IMR-90 (cell line): ENCODE results near the gene FSD1. TPM values are rescaled to one million over a fixed set of nuclear protein-coding genes. Genes with fewer than 3 reads are reported as not detected.

Source experiments
- ATAC-seq: fragments of 200-7000 bp; cut with Tn5 transposase; 2 replicates; pipeline ENCODE4 v1.9.1; 2020; ENCODE audit warnings: low read depth, mild to moderate bottlenecking, moderate library complexity
- BruUV-seq: library from RNA; stranded (reverse); fragments of 400-500 nt; replicated peaks from 2 replicates; lab custom pipeline; 2021; lab: Mats Ljungman, UMichigan
- CTCF ChIA-PET: fragments of 300-600 bp; formaldehyde crosslinking; extraction: SDS; loops from one replicate; lab custom pipeline; 2021; ENCODE audit warnings: antibody characterized with exemption; lab: Yijun Ruan, JAX
- POLR2A ChIA-PET: fragments of 300-600 bp; sonication (Branson Sonifier 250); formaldehyde crosslinking; loops from one replicate; lab custom pipeline; 2022; ENCODE audit warnings: antibody characterized with exemption; ENCODE audit not compliant: unreplicated experiment; lab: Charles Lee
- DNase-seq: peaks from one replicate; pipeline ENCODE4 v3.0.0; 2013
- H2AFZ ChIP-seq: replicated peaks from 2 replicates; pipeline ENCODE3; 2013; ENCODE audit warnings: low read length, mild to moderate bottlenecking; ENCODE audit not compliant: poor library complexity
- H2AK5ac ChIP-seq: 2 replicates; pipeline ENCODE4 v1.6.1; 2013; ENCODE audit warnings: low read depth, low read length, inconsistent platforms
- H2AK9ac ChIP-seq: replicated peaks from 2 replicates; pipeline ENCODE3; 2013; ENCODE audit warnings: mild to moderate bottlenecking, low read depth, low read length, moderate library complexity; ENCODE audit not compliant: poor library complexity
- H2BK120ac ChIP-seq: 2 replicates; pipeline ENCODE4 v1.6.1; 2013; ENCODE audit warnings: low read depth, low read length, inconsistent platforms
- H2BK15ac ChIP-seq: 3 replicates; pipeline ENCODE4 v1.6.1; 2013; ENCODE audit warnings: low read depth, low read length, inconsistent platforms
- H2BK20ac ChIP-seq: 2 replicates; pipeline ENCODE4 v1.6.1; 2013; ENCODE audit warnings: low read depth, mild to moderate bottlenecking, inconsistent platforms, low read length, moderate library complexity
- H2BK5ac ChIP-seq: 2 replicates; pipeline ENCODE4 v1.6.1; 2013; ENCODE audit warnings: mild to moderate bottlenecking, low read depth, low read length, inconsistent platforms; ENCODE audit not compliant: poor library complexity, severe bottlenecking
- H3K14ac ChIP-seq: replicated peaks from 2 replicates; pipeline ENCODE4 v1.6.1; 2013; ENCODE audit warnings: low read depth, low read length, inconsistent platforms
- H3K18ac ChIP-seq: 2 replicates; pipeline ENCODE4 v1.6.1; 2013; ENCODE audit warnings: low read depth, low read length, control low read depth
- H3K23ac ChIP-seq: 2 replicates; pipeline ENCODE4 v1.6.1; 2013; ENCODE audit warnings: low read depth, low read length, inconsistent platforms
- H3K27ac ChIP-seq: 2 replicates; pipeline ENCODE4 v1.5.1; 2013; ENCODE audit warnings: mild to moderate bottlenecking, control low read depth, low read length; ENCODE audit not compliant: insufficient read depth
- H3K27me3 ChIP-seq: 2 replicates; pipeline ENCODE4 v1.6.1; 2013; ENCODE audit warnings: low read length; ENCODE audit not compliant: control insufficient read depth, insufficient read depth
- H3K36me3 ChIP-seq: 2 replicates; pipeline ENCODE4 v1.6.1; 2013; ENCODE audit warnings: low read length, mixed read lengths; ENCODE audit not compliant: control insufficient read depth, insufficient read depth
- H3K4ac ChIP-seq: 2 replicates; pipeline ENCODE4 v1.6.1; 2013; ENCODE audit warnings: low read depth, low read length, inconsistent platforms
- H3K4me1 ChIP-seq: 2 replicates; pipeline ENCODE4 v1.6.1; 2013; ENCODE audit warnings: low read length, mixed read lengths; ENCODE audit not compliant: control insufficient read depth, insufficient read depth
- H3K4me2 ChIP-seq: 2 replicates; pipeline ENCODE4 v1.6.1; 2013; ENCODE audit warnings: low read depth, mild to moderate bottlenecking, control low read depth, low read length, moderate library complexity
- H3K4me3 ChIP-seq: 2 replicates; pipeline ENCODE4 v1.5.1; 2013; ENCODE audit warnings: low read depth, mild to moderate bottlenecking, control low read depth, low read length, moderate library complexity; ENCODE audit not compliant: insufficient read depth
- H3K56ac ChIP-seq: 2 replicates; pipeline ENCODE4 v1.6.1; 2013; ENCODE audit warnings: low read length, inconsistent platforms; ENCODE audit not compliant: insufficient read depth; ENCODE audit errors: extremely low read depth
- H3K79me1 ChIP-seq, 2 experiments: 2 replicates each; pipeline ENCODE4 v1.6.1; 2013; ENCODE audit warnings: low read length in 2 of 2, inconsistent platforms in 1 of 2, low read depth in 1 of 2
- H3K9ac ChIP-seq: 2 replicates; pipeline ENCODE4 v1.6.1; 2013; ENCODE audit warnings: low read depth, low read length, control low read depth
- H3K9me1 ChIP-seq: 2 replicates; pipeline ENCODE4 v1.6.1; 2013; ENCODE audit warnings: low read length, inconsistent platforms; ENCODE audit not compliant: insufficient read depth
- H3K9me3 ChIP-seq: 2 replicates; pipeline ENCODE4 v1.6.1; 2013; ENCODE audit warnings: low read length; ENCODE audit not compliant: control insufficient read depth, insufficient read depth
- H4K20me1 ChIP-seq: 2 replicates; pipeline ENCODE4 v1.6.1; 2013; ENCODE audit warnings: low read length, inconsistent platforms; ENCODE audit not compliant: insufficient read depth
- H4K5ac ChIP-seq: 2 replicates; pipeline ENCODE4 v1.6.1; 2013; ENCODE audit warnings: mild to moderate bottlenecking, low read depth, low read length, control low read depth
- H4K8ac ChIP-seq, 2 experiments: 2 replicates each; pipeline ENCODE4 v1.6.1; 2013; ENCODE audit warnings: low read depth in 2 of 2, low read length in 2 of 2, control low read depth in 1 of 2, inconsistent platforms in 1 of 2
- H4K91ac ChIP-seq: 2 replicates; pipeline ENCODE4 v1.6.1; 2013; ENCODE audit warnings: low read depth, low read length, inconsistent platforms; ENCODE audit not compliant: insufficient read depth
- BHLHE40 ChIP-seq: fragments of 150-350 bp; IDR thresholded peaks from 2 replicates; pipeline ENCODE4 v1.6.1; 2016; ENCODE audit warnings: mild to moderate bottlenecking, low read depth, low read length
- CEBPB ChIP-seq: IDR thresholded peaks from 2 replicates; pipeline ENCODE4 v1.6.1; 2012; ENCODE audit warnings: low read depth, low read length, improper control_type of control experiment
- CHD1 ChIP-seq: IDR thresholded peaks from 2 replicates; pipeline ENCODE4 v1.6.1; 2012; ENCODE audit warnings: low read depth, low read length, improper control_type of control experiment
- FOS ChIP-seq: fragments of 150-350 bp; IDR thresholded peaks from 2 replicates; pipeline ENCODE4 v1.6.1; 2016; ENCODE audit warnings: low read depth, low read length
- MAFK ChIP-seq: IDR thresholded peaks from 2 replicates; pipeline ENCODE4 v1.6.1; 2012; ENCODE audit warnings: low read depth, low read length, improper control_type of control experiment
- MAZ ChIP-seq: IDR thresholded peaks from 2 replicates; pipeline ENCODE4 v1.6.1; 2012; ENCODE audit warnings: low read depth, mild to moderate bottlenecking, low read length, improper control_type of control experiment, moderate library complexity, borderline replicate concordance
- MXI1 ChIP-seq: IDR thresholded peaks from 2 replicates; pipeline ENCODE4 v1.6.1; 2012; ENCODE audit warnings: low read depth, mild to moderate bottlenecking, low read length, moderate library complexity, borderline replicate concordance
- NFE2L2 ChIP-seq: fragments of 150-350 bp; IDR thresholded peaks from 2 replicates; pipeline ENCODE4 v1.6.1; 2016; ENCODE audit warnings: low read depth, mild to moderate bottlenecking, low read length
- POLR2A ChIP-seq: IDR thresholded peaks from 2 replicates; pipeline ENCODE4 v1.6.1; 2012; ENCODE audit warnings: mild to moderate bottlenecking, low read depth, low read length
- RAD21 ChIP-seq: IDR thresholded peaks from 2 replicates; pipeline ENCODE4 v1.6.1; 2012; ENCODE audit warnings: low read length, improper control_type of control experiment
- RCOR1 ChIP-seq: IDR thresholded peaks from 2 replicates; pipeline ENCODE4 v1.6.1; 2012; ENCODE audit warnings: mild to moderate bottlenecking, low read length, improper control_type of control experiment; ENCODE audit not compliant: insufficient replicate concordance
- RFX5 ChIP-seq: IDR thresholded peaks from 2 replicates; pipeline ENCODE4 v1.8.0; 2012; ENCODE audit warnings: low read depth, mild to moderate bottlenecking, low read length, moderate library complexity
- SMC3 ChIP-seq: fragments of 150-350 bp; IDR thresholded peaks from 2 replicates; pipeline ENCODE4 v1.6.1; 2016; ENCODE audit warnings: low read depth, mild to moderate bottlenecking, antibody characterized with exemption, low read length, moderate library complexity
- WGBS, 2 experiments: methylation state at CpG; one replicate each; pipeline versions ENCODE4 v1.1.5 to v1.1.7; 2013; ENCODE audit warnings: missing lambda C conversion rate in 2 of 2; ENCODE audit not compliant: insufficient read length in 1 of 2; ENCODE audit errors: extremely low coverage in 2 of 2; 5-methylcytosine and 5-hydroxymethylcytosine counted together
- dilution Hi-C: fragments of 300-500 bp; cut with HindIII; formaldehyde crosslinking; loops from one replicate; pipeline ENCODE4 v1.14.3; 2018; ENCODE audit warnings: low sequenced_read_pairs; ENCODE audit not compliant: unreplicated experiment
- in situ Hi-C: fragments of 300-500 bp; cut with MboI; formaldehyde crosslinking; loops from 3 replicates; pipeline ENCODE4 v1.14.3; 2019; ENCODE audit warnings: low sequenced_read_pairs, inconsistent platforms, mixed read lengths
- intact Hi-C: fragments of 100-400 bp; cut with micrococcal nuclease; formaldehyde crosslinking; loops from 2 replicates; pipeline ENCODE4 v1.10.0; 2022
- polyA plus RNA-seq, 3 experiments: library from polyadenylated mRNA; depleted of rRNA; stranded (reverse); fragments of >200 nt; gene quantifications; 2 replicates each; pipeline ENCODE4 v1.2.3, GENCODE V29; 2012; ENCODE audit warnings: low replicate concordance in 1 of 3
- total RNA-seq: library from RNA; depleted of rRNA; stranded (reverse); fragments of >200 nt; gene quantifications from 2 replicates; pipeline ENCODE4 v1.2.3, GENCODE V29; 2012
- TF ChIP-seq, protein P1 (sequence below): conservative IDR thresholded peaks from 2 replicates; pipeline ENCODE4 v1.5.1; 2012; ENCODE audit warnings: mild to moderate bottlenecking, low read depth, low read length, improper control_type of control experiment
- TF ChIP-seq, protein P2 (sequence below): fragments of 150-350 bp; IDR thresholded peaks from 2 replicates; pipeline ENCODE4 v1.6.1; 2017; ENCODE audit warnings: mild to moderate bottlenecking, antibody characterized with exemption, low read length, low read depth
- TF ChIP-seq, protein P3 (sequence below): fragments of 150-350 bp; IDR thresholded peaks from 2 replicates; pipeline ENCODE4 v1.6.1; 2016; ENCODE audit warnings: low read depth, mild to moderate bottlenecking, low read length, moderate library complexity, borderline replicate concordance

FSD1 gene
- total and polyA plus RNA-seq, 2 of the 4 experiments (the other 2 are of a cell fraction) = 17.4 to 24.4 TPM

DNA sequence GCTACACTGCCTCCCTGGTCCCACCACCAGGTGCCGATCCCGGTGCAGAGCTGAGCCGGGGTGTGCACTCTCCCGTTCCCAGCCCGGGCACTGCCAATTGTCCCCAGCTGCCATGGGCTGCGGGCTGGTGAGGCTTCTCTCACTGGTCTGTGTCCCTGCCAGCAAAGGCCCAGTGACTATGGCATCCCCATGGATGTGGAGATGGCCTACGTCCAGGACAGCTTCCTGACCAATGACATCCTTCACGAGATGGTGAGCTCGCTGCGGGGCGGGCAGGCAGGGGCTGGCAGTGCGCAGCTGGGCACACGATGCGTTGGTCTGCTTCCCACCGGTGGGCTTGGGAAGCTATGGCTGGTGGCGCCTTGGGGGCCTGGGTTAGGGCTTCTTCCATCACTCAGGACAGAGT lies 53.5 kb downstream of the FSD1 start:
- H2AK9ac ChIP-seq = no peak overlapping the region
- no peak overlapping the region for H2BK5ac ChIP-seq
- no TSS peak for BruUV-seq
- no peak for DNase-seq
- peaks cover 38% of the 10 kb centered on the region for H3K36me3 ChIP-seq
- no peak overlapping the region for H3K4me2 ChIP-seq
- H2BK20ac ChIP-seq = no peak overlapping the region
- H3K27ac ChIP-seq = no peak overlapping the region
- H3K79me1 ChIP-seq = peaks cover 0 to 9% of the 10 kb centered on the region in 2 experiments; a peak in 3 of 4 replicates
- H3K14ac ChIP-seq = no peak overlapping the region
- no peaks in the 10 kb centered on the region for H3K9me1 ChIP-seq
- H3K4ac ChIP-seq = no peak overlapping the region
- ChIA-PET POLR2A (no interaction called here), CTCF (no interaction called here)
- no peak overlapping the region for H4K5ac ChIP-seq
- WGBS, 2 experiments = 100% methylated on average over 7 of the region's 16 CpGs; no CpG with 5 or more reads in 1 of the 2 experiments
- H2BK15ac ChIP-seq = no peak overlapping the region
- ATAC-seq = no peak
- H3K27me3 ChIP-seq = no peaks in the 10 kb centered on the region
- H3K18ac ChIP-seq = no peak overlapping the region
- H3K4me3 ChIP-seq = no peak overlapping the region
- H3K9me3 ChIP-seq = no peaks in the 10 kb centered on the region
- in situ Hi-C loops = no loop called here
- TF ChIP-seq RCOR1 = no peak
- TF ChIP-seq, protein P1, sequence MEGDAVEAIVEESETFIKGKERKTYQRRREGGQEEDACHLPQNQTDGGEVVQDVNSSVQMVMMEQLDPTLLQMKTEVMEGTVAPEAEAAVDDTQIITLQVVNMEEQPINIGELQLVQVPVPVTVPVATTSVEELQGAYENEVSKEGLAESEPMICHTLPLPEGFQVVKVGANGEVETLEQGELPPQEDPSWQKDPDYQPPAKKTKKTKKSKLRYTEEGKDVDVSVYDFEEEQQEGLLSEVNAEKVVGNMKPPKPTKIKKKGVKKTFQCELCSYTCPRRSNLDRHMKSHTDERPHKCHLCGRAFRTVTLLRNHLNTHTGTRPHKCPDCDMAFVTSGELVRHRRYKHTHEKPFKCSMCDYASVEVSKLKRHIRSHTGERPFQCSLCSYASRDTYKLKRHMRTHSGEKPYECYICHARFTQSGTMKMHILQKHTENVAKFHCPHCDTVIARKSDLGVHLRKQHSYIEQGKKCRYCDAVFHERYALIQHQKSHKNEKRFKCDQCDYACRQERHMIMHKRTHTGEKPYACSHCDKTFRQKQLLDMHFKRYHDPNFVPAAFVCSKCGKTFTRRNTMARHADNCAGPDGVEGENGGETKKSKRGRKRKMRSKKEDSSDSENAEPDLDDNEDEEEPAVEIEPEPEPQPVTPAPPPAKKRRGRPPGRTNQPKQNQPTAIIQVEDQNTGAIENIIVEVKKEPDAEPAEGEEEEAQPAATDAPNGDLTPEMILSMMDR = no peak
- TF ChIP-seq RFX5 = no peak
- TF ChIP-seq MAZ = no peak
- TF ChIP-seq CEBPB = no peak
- TF ChIP-seq, protein P2, sequence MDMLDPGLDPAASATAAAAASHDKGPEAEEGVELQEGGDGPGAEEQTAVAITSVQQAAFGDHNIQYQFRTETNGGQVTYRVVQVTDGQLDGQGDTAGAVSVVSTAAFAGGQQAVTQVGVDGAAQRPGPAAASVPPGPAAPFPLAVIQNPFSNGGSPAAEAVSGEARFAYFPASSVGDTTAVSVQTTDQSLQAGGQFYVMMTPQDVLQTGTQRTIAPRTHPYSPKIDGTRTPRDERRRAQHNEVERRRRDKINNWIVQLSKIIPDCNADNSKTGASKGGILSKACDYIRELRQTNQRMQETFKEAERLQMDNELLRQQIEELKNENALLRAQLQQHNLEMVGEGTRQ = no peak
- TF ChIP-seq MAFK = no peak
- no peak for TF ChIP-seq CHD1
- no peak for TF ChIP-seq POLR2A
- no peak for TF ChIP-seq MXI1
- TF ChIP-seq RAD21 = no peak
- TF ChIP-seq BHLHE40 = no peak
- no peak for TF ChIP-seq SMC3
- TF ChIP-seq, protein P3, sequence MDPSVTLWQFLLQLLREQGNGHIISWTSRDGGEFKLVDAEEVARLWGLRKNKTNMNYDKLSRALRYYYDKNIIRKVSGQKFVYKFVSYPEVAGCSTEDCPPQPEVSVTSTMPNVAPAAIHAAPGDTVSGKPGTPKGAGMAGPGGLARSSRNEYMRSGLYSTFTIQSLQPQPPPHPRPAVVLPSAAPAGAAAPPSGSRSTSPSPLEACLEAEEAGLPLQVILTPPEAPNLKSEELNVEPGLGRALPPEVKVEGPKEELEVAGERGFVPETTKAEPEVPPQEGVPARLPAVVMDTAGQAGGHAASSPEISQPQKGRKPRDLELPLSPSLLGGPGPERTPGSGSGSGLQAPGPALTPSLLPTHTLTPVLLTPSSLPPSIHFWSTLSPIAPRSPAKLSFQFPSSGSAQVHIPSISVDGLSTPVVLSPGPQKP = no peak
- no peak for TF ChIP-seq NFE2L2
- TF ChIP-seq FOS = no peak
- peaks cover 11% of the 10 kb centered on the region for H4K20me1 ChIP-seq
- no peak overlapping the region for H4K8ac ChIP-seq
- no peak overlapping the region for H3K56ac ChIP-seq
- dilution Hi-C loops = no loop called here
- no peak overlapping the region for H2AK5ac ChIP-seq
- peaks cover 10% of the 10 kb centered on the region; the same call in 1 of the 2 replicates for H3K4me1 ChIP-seq
- H2BK120ac ChIP-seq = no peak overlapping the region
- intact Hi-C loops = no loop called here
- no peak overlapping the region for H2AFZ ChIP-seq
- no peak overlapping the region for H3K23ac ChIP-seq
- no peak overlapping the region for H4K91ac ChIP-seq
- no peak overlapping the region for H3K9ac ChIP-seq
